Measurements from ENCODE around the gene B4GALNT1. TPM values are rescaled to one million over a fixed set of nuclear protein-coding genes. Genes with fewer than 3 reads are reported as not detected.
A peak's percentile ranks its signal among the peaks of the same experiment; 100 is the strongest.
"Not testable (repeated sequence)": the region's sequence is repeated elsewhere in the genome, so short reads cannot be mapped to it uniquely, and the experiment has no call there.

The B4GALNT1 gene
- total RNA-seq, 4 donors from 2014 or later: 0.19 to 1.7 (median 0.26) TPM

GRCh38 chr12:57591782-57592325, 41.1 kb downstream of the B4GALNT1 start:
- 43 to 44% methylated on average over 10 of the region's 10 CpGs for WGBS, 2 donors
- intact Hi-C loops (cut with DNase I; ENCODE audit: low total_unique reads): no loop called here
- TF ChIP-seq POLR2A (IDR thresholded peaks at IDR 0.05): no peak
- TF ChIP-seq CTCF (IDR thresholded peaks at IDR 0.05): no peak
- no peak for DNase-seq (ENCODE audit: low spot score in 2 of 2)
- H3K4me3 ChIP-seq (ENCODE audit: low read depth, poor library complexity, severe bottlenecking): peak overlapping the region; percentile 91

- DNase-seq (ENCODE audit: low spot score in 2 of 2): peak; percentile 58 to 95
- intact Hi-C loops (cut with DNase I; ENCODE audit: low total_unique reads): no loop called here
- TF ChIP-seq POLR2A (IDR thresholded peaks at IDR 0.05): no peak
- TF ChIP-seq CTCF (IDR thresholded peaks at IDR 0.05): no peak
- WGBS, 2 donors: 1 to 2% methylated on average over 42 to 45 of the region's 69 CpGs
- peak within 1 kb of the TSS; percentile 91 for H3K4me3 ChIP-seq (ENCODE audit: low read depth, poor library complexity, severe bottlenecking)
Measured at GRCh38 chr12:57590864-57591781, 41.9 kb downstream of the B4GALNT1 start, which contains the start of gene PIP4K2C. PIP4K2C (plus strand) TSS chr12:57591192; CDS start chr12:57591290, 98 bp downstream.

- TF ChIP-seq POLR2A (IDR thresholded peaks at IDR 0.05): no peak
- TF ChIP-seq CTCF (IDR thresholded peaks at IDR 0.05): no peak
- WGBS, 2 donors: 15 to 23% methylated on average over 2 of the region's 2 CpGs
- H3K4me3 ChIP-seq (ENCODE audit: low read depth, poor library complexity, severe bottlenecking): peak overlapping the region; percentile 91
- intact Hi-C loops (cut with DNase I; ENCODE audit: low total_unique reads): no loop called here
- no peak for DNase-seq (ENCODE audit: low spot score in 2 of 2)
Measured at GRCh38 chr12:57590479-57590863, 42.5 kb downstream of the B4GALNT1 start.

GRCh38 chr12:57588951-57589610, 43.9 kb downstream of the B4GALNT1 start:
- not testable (repeated sequence) for DNase-seq (ENCODE audit: low spot score in 2 of 2); H3K4me3 ChIP-seq (ENCODE audit: low read depth, poor library complexity, severe bottlenecking)
- intact Hi-C loops (cut with DNase I; ENCODE audit: low total_unique reads): loop anchor here (10.0 kb wide), 1 partner anchor 316 kb away; no protein-coding TSS in a partner anchor
- WGBS, 2 donors: 92% methylated on average over 15 of the region's 15 CpGs

GRCh38 chr12:57586832-57587429, 46.1 kb downstream of the B4GALNT1 start:
- WGBS, 2 donors: 90 to 91% methylated on average over 3 of the region's 3 CpGs
- no peak for DNase-seq (ENCODE audit: low spot score in 2 of 2)
- TF ChIP-seq POLR2A (IDR thresholded peaks at IDR 0.05): no peak
- TF ChIP-seq CTCF (IDR thresholded peaks at IDR 0.05): no peak
- no peak overlapping the region for H3K4me3 ChIP-seq (ENCODE audit: low read depth, poor library complexity, severe bottlenecking)
- intact Hi-C loops (cut with DNase I; ENCODE audit: low total_unique reads): loop anchor here (10.0 kb wide), 1 partner anchor 318 kb away; no protein-coding TSS in a partner anchor
